Prostate gland (tissue), 2 donors: Measurements from ENCODE around the gene OR6F1.
"Not testable (repeated sequence)": the region's sequence is repeated elsewhere in the genome, so short reads cannot be mapped to it uniquely, and the experiment has no call there.

Source experiments
- POLR2AphosphoS5 ChIP-seq: sonication (generic); formaldehyde crosslinking; IDR thresholded peaks from one replicate; pipeline ENCODE4 v1.6.1; 2017; ENCODE audit warnings: antibody characterized with exemption
- TF ChIP-seq, protein P1 (sequence below), 4 experiments: fragments of 200-600 bp in 2 of 4; fragments of 450-650 bp in 2 of 4; sonication (generic) in 2 of 4; IDR thresholded peaks; 1 replicate in 3 of 4; 2 replicates in 1 of 4; pipeline ENCODE4 v1.5.1; 2016 to 2019; ENCODE audit warnings: antibody characterized with exemption in 4 of 4, mild to moderate bottlenecking in 2 of 4, moderate library complexity in 2 of 4

GRCh38 chr1:247742215-247742760, 25.8 kb upstream of the OR6F1 start:
- TF ChIP-seq, protein P1, sequence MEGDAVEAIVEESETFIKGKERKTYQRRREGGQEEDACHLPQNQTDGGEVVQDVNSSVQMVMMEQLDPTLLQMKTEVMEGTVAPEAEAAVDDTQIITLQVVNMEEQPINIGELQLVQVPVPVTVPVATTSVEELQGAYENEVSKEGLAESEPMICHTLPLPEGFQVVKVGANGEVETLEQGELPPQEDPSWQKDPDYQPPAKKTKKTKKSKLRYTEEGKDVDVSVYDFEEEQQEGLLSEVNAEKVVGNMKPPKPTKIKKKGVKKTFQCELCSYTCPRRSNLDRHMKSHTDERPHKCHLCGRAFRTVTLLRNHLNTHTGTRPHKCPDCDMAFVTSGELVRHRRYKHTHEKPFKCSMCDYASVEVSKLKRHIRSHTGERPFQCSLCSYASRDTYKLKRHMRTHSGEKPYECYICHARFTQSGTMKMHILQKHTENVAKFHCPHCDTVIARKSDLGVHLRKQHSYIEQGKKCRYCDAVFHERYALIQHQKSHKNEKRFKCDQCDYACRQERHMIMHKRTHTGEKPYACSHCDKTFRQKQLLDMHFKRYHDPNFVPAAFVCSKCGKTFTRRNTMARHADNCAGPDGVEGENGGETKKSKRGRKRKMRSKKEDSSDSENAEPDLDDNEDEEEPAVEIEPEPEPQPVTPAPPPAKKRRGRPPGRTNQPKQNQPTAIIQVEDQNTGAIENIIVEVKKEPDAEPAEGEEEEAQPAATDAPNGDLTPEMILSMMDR (IDR thresholded peaks at IDR 0.05) = not testable (repeated sequence)
- TF ChIP-seq POLR2AphosphoS5 = not testable (repeated sequence)
